SK-N-SH (cell line): ENCODE measurements around the gene CUL1. TPM values are rescaled to one million over a fixed set of nuclear protein-coding genes. Genes with fewer than 3 reads are reported as not detected.

Source experiments
- CTCF ChIA-PET: fragments of 300-600, 350-600 bp; formaldehyde crosslinking; extraction: SDS; loops from one replicate; lab custom pipeline; 2021; lab: Yijun Ruan, JAX
- POLR2A ChIA-PET: fragments of 350-600 bp; sonication (Branson Sonifier 250); formaldehyde crosslinking; extraction: SDS; loops from one replicate; lab custom pipeline; 2020; ENCODE audit warnings: antibody characterized with exemption, inconsistent platforms; lab: Yijun Ruan, JAX
- DNase-seq: peaks from one replicate; pipeline ENCODE4 v3.0.0; 2012
- H2AFZ ChIP-seq: fragments of 200-600 bp; sonication (generic); 2 replicates; pipeline ENCODE4 v1.8.1; 2016; ENCODE audit warnings: antibody characterized with exemption, mild to moderate bottlenecking, low read depth
- H3F3A ChIP-seq: fragments of 200-600 bp; sonication (generic); replicated peaks from 2 replicates; pipeline ENCODE3; 2016; ENCODE audit warnings: antibody characterized with exemption, mild to moderate bottlenecking; ENCODE audit not compliant: insufficient read depth
- H3K27ac ChIP-seq, 2 experiments: fragments of 200-500 bp in 1 of 2; fragments of 200-600 bp in 1 of 2; sonication (Bioruptor generic) in 1 of 2; sonication (generic), shearing (Covaris generic) in 1 of 2; 2 replicates each; pipeline versions ENCODE4 v1.5.1 to v1.6.1; 2014 to 2016; ENCODE audit warnings: low read depth in 2 of 2, inconsistent platforms in 1 of 2, low read length in 1 of 2, mild to moderate bottlenecking in 1 of 2, mixed read lengths in 1 of 2
- H3K27me3 ChIP-seq: fragments of 200-600 bp; sonication (generic), shearing (Covaris generic); 2 replicates; pipeline ENCODE4 v1.6.1; 2016; ENCODE audit warnings: mixed run types; ENCODE audit not compliant: insufficient read depth
- H3K36me3 ChIP-seq, 2 experiments: fragments of 200-500 bp in 1 of 2; fragments of 200-600 bp in 1 of 2; sonication (Bioruptor generic) in 1 of 2; sonication (generic) in 1 of 2; replicated peaks in 1 of 2; 2 replicates each; pipeline versions ENCODE3 to v1.5.1; 2014 to 2016; ENCODE audit warnings: low read length in 1 of 2, mild to moderate bottlenecking in 1 of 2; ENCODE audit not compliant: insufficient read depth in 2 of 2, control insufficient read depth in 1 of 2
- H3K4me1 ChIP-seq, 2 experiments: fragments of 200-500 bp in 1 of 2; fragments of 200-600 bp in 1 of 2; sonication (Bioruptor generic) in 1 of 2; sonication (generic), shearing (Covaris generic) in 1 of 2; 2 replicates each; pipeline versions ENCODE4 v1.5.1 to v1.6.1; 2014 to 2016; ENCODE audit warnings: low read depth in 1 of 2, low read length in 1 of 2, mixed run types in 1 of 2; ENCODE audit not compliant: insufficient read depth in 2 of 2, control insufficient read depth in 1 of 2
- H3K4me2 ChIP-seq: fragments of 200-600 bp; sonication (generic), shearing (Covaris generic); 2 replicates; pipeline ENCODE4 v1.6.1; 2017; ENCODE audit warnings: mixed run types
- H3K4me3 ChIP-seq, 2 experiments: fragments of 200-500 bp in 1 of 2; fragments of 200-600 bp in 1 of 2; sonication (Bioruptor generic) in 1 of 2; sonication (generic), shearing (Covaris generic) in 1 of 2; 2 replicates each; pipeline versions ENCODE4 v1.5.1 to v1.8.1; 2014 to 2016; ENCODE audit warnings: low read depth in 2 of 2, inconsistent platforms in 1 of 2, low read length in 1 of 2, mild to moderate bottlenecking in 1 of 2, mixed read lengths in 1 of 2, moderate library complexity in 1 of 2
- H3K79me2 ChIP-seq: fragments of 200-600 bp; sonication (generic); 2 replicates; pipeline ENCODE4 v1.8.1; 2017; ENCODE audit warnings: mild to moderate bottlenecking; ENCODE audit not compliant: insufficient read depth
- H3K9ac ChIP-seq: fragments of 200-600 bp; sonication (generic); 2 replicates; pipeline ENCODE4 v1.6.1; 2017; ENCODE audit warnings: mixed run types
- H3K9me2 ChIP-seq: fragments of 200-600 bp; sonication (generic); 2 replicates; pipeline ENCODE4 v1.6.1; 2017; ENCODE audit warnings: mixed run types
- H3K9me3 ChIP-seq: fragments of 200-600 bp; sonication (generic); 2 replicates; pipeline ENCODE4 v1.6.1; 2017; ENCODE audit warnings: mixed run types, mild to moderate bottlenecking, moderate library complexity
- H4K20me1 ChIP-seq: fragments of 200-600 bp; sonication (generic); 2 replicates; pipeline ENCODE4 v1.6.1; 2017; ENCODE audit warnings: mild to moderate bottlenecking, mixed run types; ENCODE audit not compliant: insufficient read depth
- CHD2 ChIP-seq: fragments of 150-350 bp; IDR thresholded peaks from 2 replicates; pipeline ENCODE4 v1.6.1; 2018; ENCODE audit warnings: low read length; ENCODE audit not compliant: partially characterized antibody
- CTCF ChIP-seq: fragments of 200-600 bp; sonication (generic); IDR thresholded peaks from 2 replicates; pipeline ENCODE4 v1.6.1; 2017; ENCODE audit warnings: antibody characterized with exemption, mild to moderate bottlenecking, moderate library complexity
- ELF1 ChIP-seq: IDR thresholded peaks from 2 replicates; pipeline ENCODE4 v1.4.0; 2012
- FOSL2 ChIP-seq: IDR thresholded peaks from 2 replicates; pipeline ENCODE4 v1.4.0; 2012; ENCODE audit warnings: low read depth, mild to moderate bottlenecking, moderate library complexity, borderline replicate concordance
- GATA2 ChIP-seq: sonication (generic); formaldehyde crosslinking; IDR thresholded peaks from 2 replicates; pipeline ENCODE4 v1.5.0; 2020; ENCODE audit warnings: mild to moderate bottlenecking, missing genetic modification reagents
- JUND ChIP-seq: IDR thresholded peaks from 2 replicates; pipeline ENCODE4 v1.4.0; 2012
- MEF2A ChIP-seq: IDR thresholded peaks from 2 replicates; pipeline ENCODE4 v1.4.0; 2012; ENCODE audit warnings: low read depth, borderline replicate concordance
- POLR2AphosphoS5 ChIP-seq: IDR thresholded peaks from 2 replicates; pipeline ENCODE4 v1.6.1; 2012; ENCODE audit warnings: low read depth, low read length
- RAD21 ChIP-seq: IDR thresholded peaks from 2 replicates; pipeline ENCODE4 v1.6.1; 2012; ENCODE audit warnings: mild to moderate bottlenecking, low read length
- RFX5 ChIP-seq: IDR thresholded peaks from 2 replicates; pipeline ENCODE4 v1.6.1; 2012; ENCODE audit warnings: mild to moderate bottlenecking, improper control_type of control experiment, low read length
- RXRA ChIP-seq: IDR thresholded peaks from 2 replicates; pipeline ENCODE4 v1.4.0; 2012; ENCODE audit warnings: low read depth, mild to moderate bottlenecking, borderline replicate concordance
- ZBTB33 ChIP-seq: IDR thresholded peaks from 2 replicates; pipeline ENCODE4 v1.4.0; 2012; ENCODE audit warnings: low read depth, borderline replicate concordance
- WGBS: methylation state at CpG from one replicate; pipeline ENCODE4 v1.1.6; 2017; ENCODE audit warnings: low lambda C conversion rate; 5-methylcytosine and 5-hydroxymethylcytosine counted together
- polyA plus RNA-seq, 3 experiments: library from polyadenylated mRNA; depleted of rRNA; stranded (reverse); fragments of >200 nt; gene quantifications; 2 replicates each; pipeline ENCODE4 v1.2.3, GENCODE V29; 2012

The CUL1 gene
- polyA plus RNA-seq, 1 of the 3 experiments (the other 2 are of a cell fraction), result 45.2 TPM

GRCh38 chr7:148783801-148784527 lies 85.3 kb downstream of the CUL1 start:
- CTCF ChIA-PET, result interaction anchor here (1.0 to 1.5 kb wide), 5 partner anchors 9 to 209 kb away, joined by 3 to 4 read pairs (median 3); no protein-coding TSS in a partner anchor
- Histone ChIP-seq H2AFZ (no peak overlapping the region), H3K4me1 (no peaks in the 10 kb centered on the region; a peak in 1 of 4 replicates), H3F3A (no peaks in the 10 kb centered on the region), H3K27me3 (no peaks in the 10 kb centered on the region), H3K79me2 (peaks cover 3% of the 10 kb centered on the region; the same call in 1 of the 2 replicates), H3K9me3 (no peaks in the 10 kb centered on the region), H3K4me2 (no peak overlapping the region), H4K20me1 (no peaks in the 10 kb centered on the region), H3K9ac (no peak overlapping the region), H3K36me3 (peaks cover 68 to 83% of the 10 kb centered on the region in 2 experiments), H3K27ac (no peak overlapping the region), H3K4me3 (no peak overlapping the region), H3K9me2 (no peaks in the 10 kb centered on the region)
- no peak for DNase-seq
- 96% methylated on average over 15 of the region's 15 CpGs for WGBS
- POLR2A ChIA-PET, result no interaction called here
- TF ChIP-seq CTCF (no peak), POLR2AphosphoS5 (no peak), JUND (no peak)

- H3K9me2 ChIP-seq, result no peaks in the 10 kb centered on the region
- no peak overlapping the region for H3K9ac ChIP-seq
- no peaks in the 10 kb centered on the region for H3F3A ChIP-seq
- H3K79me2 ChIP-seq, result no peaks in the 10 kb centered on the region
- peaks cover 0 to 6% of the 10 kb centered on the region in 2 experiments; a peak in 1 of 4 replicates for H3K4me1 ChIP-seq
- no peaks in the 10 kb centered on the region for H3K27me3 ChIP-seq
- no peaks in the 10 kb centered on the region for H3K9me3 ChIP-seq
- no peaks in the 10 kb centered on the region for H4K20me1 ChIP-seq
- ChIA-PET CTCF (interaction anchor here (0.9 to 1.2 kb wide), 5 partner anchors 8 to 32 kb away, joined by 3 to 5 read pairs (median 3); no protein-coding TSS in a partner anchor), POLR2A (no interaction called here)
- H3K4me2 ChIP-seq, result no peak overlapping the region
- no peak overlapping the region for H3K27ac ChIP-seq
- TF ChIP-seq RXRA, result no peak
- TF ChIP-seq ELF1, result no peak
- no peak for TF ChIP-seq FOSL2
- no peak for TF ChIP-seq ZBTB33
- TF ChIP-seq CHD2, result no peak
- TF ChIP-seq GATA2 (CRISPR knock-in tag), result no peak
- TF ChIP-seq MEF2A, result no peak
- TF ChIP-seq RFX5, result no peak
- TF ChIP-seq RAD21, result no peak
- TF ChIP-seq CTCF, result no peak
- no peak overlapping the region for H2AFZ ChIP-seq
- no peak overlapping the region for H3K4me3 ChIP-seq
- H3K36me3 ChIP-seq, result peaks cover 75 to 88% of the 10 kb centered on the region in 2 experiments
- DNase-seq, result no peak
- WGBS, result 96% methylated on average over 14 of the region's 14 CpGs
These were observed 89.0 kb downstream of the CUL1 start for GRCh38 chr7:148787571-148788295.
